SW480 (cell line): ENCODE data around the gene TDRD10.

Experiments
- DNase-seq: peaks from one replicate; pipeline ENCODE4 v3.0.0-alpha.2; 2016; ENCODE audit warnings: low spot score

Gene TDRD10, protein sequence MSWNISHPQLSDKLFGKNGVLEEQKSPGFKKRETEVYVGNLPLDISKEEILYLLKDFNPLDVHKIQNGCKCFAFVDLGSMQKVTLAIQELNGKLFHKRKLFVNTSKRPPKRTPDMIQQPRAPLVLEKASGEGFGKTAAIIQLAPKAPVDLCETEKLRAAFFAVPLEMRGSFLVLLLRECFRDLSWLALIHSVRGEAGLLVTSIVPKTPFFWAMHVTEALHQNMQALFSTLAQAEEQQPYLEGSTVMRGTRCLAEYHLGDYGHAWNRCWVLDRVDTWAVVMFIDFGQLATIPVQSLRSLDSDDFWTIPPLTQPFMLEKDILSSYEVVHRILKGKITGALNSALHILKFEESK

DNA sequence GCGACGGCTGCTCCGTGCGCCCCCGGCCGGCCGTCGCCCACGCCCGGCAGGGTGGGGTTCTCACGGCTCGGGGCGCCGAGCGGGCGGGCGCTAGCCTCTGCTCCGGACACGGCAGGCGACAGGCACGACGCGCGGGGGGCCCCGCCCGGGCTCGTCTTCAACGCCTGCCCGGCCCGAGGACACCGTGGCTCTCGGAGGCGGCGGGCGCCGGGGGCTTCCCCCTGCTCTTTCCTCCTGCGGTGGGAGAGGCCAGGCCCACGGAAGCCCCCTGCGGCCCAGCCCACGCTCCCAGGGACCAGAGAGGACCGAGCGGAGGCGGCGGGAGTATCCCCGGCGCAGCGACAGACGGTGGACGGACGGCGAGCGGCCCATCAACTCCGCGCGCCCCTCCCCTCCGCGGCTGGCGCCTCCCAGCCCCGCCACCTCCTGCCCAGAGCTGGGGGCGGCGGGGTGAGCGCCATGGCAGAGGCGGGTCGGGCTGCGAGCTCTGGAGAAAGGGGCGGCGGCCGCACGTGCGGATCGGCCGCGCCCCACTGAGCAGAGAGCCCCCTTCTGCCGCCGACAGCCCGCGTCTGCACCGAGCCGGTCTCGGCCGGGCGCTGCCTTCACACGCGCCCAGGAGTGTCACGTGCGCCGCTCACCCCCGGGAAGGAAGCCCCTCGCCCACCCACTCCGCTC lies at the start of gene TDRD10, which contains the start of gene SHE:
TSS of gene TDRD10 (plus strand) at position 154 of the 678 bp plus-strand sequence. CDS start 4,685 bp downstream, outside the sequence.
TSS of gene SHE (minus strand) at position 347 of the 678 bp plus-strand sequence. CDS start 386 bp downstream, outside the sequence.
- DNase-seq, result no peak

DNA sequence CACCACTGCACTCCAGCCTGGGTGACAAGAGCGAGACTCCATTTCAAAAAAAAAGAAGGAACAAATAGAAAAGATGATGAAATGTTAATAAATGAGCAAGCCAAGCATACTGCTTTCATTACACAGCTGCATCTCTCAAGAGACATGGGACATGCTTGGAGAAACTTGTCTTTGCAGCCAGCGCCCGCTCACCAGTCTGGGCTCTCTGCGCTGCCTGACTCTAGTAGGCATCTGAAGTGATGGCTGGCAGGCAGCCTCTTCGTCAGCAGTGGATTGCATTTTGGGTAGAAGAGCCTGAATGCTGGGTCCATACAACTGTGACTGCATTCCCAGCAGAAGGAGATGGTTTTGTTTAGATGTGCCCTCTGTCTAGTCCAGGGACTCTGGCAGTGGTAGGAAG lies 48.9 kb upstream of the TDRD10 start:
- no peak for DNase-seq

DNA sequence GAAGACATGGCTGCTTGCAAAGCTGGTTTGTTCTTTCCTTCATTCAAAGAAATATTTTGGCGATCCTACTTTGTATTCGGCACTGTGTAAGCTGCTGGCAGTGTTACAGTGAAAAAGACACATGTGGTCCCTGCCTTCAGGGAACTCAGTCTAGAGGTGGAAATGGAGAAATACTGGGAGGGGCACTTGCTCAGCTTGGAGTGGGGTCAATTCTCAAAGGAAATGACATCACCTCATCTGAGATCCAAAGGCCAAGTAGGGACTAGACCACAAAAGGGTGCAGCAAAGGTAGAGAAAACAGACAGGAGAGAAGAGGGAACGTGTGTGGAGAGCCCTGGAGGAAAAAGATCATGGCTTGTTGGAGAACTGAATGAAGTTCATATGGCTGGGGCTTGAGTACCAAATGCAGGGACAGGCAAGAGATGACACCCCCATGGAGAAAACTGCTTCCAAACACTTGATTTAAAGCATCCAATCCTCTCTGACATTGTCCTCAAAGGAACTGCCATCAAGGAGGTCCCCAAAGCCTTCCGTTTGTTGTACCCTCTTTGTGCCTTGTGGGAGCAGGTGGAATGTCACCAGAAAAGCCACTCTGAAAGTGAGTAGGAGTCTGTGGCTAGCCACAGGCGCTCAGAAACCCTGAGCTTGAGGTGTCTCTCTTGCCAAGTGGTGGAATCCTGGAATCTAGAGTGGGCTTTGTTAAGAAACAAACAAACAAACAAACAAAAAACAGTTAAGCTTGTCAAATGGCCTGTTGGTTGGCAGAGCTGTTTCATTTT lies 48.3 kb upstream of the TDRD10 start:
- DNase-seq, result peak; percentile 14

DNA sequence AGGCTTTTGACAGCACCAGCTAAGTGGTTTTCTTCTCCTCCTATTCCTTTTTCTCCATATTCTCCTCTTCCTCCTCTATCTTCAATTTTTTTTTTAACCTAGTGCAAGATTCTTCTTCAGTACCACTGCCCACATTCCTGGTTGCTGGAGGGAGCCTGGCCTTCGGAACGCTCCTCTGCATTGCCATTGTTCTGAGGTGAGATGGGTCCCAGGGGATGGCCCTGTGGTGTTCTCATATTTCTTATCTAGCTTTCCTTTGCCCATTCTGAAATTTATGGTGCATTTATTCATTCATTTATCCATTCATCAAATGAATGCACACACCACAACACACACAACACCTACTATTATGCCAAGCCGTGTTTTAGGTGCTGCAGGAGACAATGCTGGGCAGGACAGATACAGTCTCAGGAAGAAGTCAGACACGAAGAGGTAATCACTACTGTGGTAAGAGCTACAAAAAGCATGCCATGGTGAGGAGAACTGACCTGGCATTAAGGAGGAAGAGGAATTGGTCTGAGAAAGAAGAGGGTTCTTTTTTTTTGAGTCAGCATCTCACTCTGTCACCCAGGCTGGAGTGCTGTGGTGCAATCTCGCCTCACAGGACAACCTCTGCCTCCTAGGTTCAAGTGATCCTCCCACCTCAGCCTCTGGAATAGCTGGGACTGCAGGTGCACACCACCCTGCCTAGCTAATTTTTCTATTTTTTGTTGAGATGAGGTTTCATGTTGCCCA lies 47.5 kb upstream of the TDRD10 start:
- no peak for DNase-seq

DNA sequence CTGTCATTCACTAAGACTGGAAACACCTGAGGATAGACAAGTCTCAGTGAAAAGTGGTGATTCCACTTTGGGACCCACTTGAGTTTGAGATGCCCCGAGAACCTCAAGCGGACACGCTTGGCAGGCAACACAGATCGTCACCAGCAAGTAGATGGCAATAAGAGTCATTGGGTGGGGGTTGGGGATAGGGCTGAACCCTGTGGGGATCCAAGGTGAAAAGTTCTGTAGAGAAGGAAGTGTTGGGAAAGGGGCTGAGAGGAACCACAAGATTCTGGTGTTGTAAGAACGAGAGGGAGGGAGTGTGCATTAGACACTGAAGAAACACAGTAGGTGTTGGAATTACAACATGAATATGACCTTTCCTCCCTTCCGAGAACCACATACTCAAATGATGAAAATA lies 45.4 kb upstream of the TDRD10 start:
- no peak for DNase-seq

DNA sequence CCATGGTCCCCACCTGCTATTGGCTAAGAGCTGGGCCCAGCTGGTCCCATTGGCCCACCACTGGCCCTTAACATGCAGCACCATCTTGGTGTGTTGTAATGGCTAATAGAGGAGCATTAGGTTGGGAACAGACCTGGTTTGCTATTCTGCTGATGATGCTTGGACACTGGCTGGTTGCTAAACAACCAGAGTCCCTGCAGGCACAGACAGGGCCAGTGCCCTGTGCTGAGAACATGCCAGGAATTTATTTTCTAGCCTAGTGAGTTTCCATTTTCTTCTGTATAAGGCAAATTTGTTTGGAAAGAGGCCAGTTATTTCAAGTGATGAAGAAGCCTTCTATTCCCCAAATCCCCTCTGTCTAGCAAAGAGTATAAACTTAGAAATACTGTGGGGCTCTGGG lies 42.9 kb upstream of the TDRD10 start:
- DNase-seq, result no peak

DNA sequence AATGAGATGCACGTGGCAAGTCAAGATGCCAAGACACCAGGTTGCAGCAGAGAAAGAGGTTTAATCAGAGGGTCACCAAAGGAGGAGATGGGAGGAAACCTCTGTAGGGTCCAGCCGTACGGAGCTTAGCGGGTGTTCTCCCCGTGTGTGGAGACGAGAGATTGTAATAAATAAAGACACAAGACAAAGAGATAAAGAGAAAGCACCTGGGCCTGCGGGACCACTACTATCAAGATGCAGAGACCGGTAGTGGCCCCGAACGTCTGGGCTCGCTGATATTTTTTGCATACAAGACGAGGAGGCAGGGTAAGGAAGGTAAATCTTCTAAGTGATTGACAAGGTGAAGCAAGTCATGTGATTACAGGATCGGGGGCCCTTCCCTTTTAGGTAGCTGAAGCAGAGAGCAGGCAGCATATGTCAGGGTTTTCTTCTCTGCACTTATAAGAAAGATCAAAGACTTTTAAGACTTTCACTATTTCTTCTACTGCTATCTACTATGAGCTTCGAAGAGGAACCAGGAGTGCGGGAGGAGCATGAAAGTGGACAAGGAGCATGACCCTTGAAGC lies 41.2 kb upstream of the TDRD10 start:
- no peak for DNase-seq

DNA sequence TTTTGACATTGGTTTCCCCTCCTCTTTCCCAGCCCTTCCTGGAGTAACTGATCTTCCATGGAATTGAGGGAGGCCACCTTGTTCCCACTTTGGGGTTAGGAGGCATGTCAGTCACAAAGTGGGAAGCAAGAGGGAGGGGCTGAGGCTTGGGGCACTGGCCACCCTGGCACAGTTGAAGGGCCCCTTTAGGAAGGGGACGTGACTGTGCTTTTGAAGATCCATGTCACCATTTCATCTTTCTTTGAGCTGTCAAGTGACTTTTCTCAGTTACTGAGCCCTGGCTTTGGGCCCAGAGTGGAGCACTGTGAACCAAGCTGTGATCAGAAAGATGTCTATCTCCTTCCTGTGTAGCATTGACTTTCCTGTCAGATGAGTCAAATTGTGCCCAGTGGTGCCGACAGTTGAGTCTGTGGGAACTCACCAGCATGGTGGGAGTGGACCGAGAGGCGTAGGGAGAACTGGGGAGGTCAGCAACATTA lies 38.5 kb upstream of the TDRD10 start:
- no peak for DNase-seq

DNA sequence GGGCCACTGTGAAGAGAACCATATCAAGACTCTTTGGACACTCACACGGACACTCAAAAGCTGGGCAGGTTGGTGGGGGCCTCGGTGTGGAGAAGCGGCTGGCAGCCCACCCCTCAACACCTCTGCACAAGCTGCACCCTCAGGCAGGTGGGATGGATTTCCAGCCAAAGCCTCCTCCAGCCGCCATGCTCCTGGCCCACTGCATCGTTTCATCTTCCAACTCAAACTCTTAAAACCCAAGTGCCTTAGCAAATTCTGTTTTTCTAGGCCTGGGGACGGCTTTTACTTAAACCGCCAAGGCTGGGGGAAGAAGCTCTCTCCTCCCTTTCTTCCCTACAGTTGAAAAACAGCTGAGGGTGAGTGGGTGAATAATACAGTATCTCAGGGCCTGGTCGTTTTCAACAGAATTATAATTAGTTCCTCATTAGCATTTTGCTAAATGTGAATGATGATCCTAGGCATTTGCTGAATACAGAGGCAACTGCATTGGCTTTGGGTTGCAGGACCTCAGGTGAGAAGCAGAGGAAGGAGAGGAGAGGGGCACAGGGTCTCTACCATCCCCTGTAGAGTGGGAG lies 36.3 kb upstream of the TDRD10 start:
- DNase-seq, result no peak

DNA sequence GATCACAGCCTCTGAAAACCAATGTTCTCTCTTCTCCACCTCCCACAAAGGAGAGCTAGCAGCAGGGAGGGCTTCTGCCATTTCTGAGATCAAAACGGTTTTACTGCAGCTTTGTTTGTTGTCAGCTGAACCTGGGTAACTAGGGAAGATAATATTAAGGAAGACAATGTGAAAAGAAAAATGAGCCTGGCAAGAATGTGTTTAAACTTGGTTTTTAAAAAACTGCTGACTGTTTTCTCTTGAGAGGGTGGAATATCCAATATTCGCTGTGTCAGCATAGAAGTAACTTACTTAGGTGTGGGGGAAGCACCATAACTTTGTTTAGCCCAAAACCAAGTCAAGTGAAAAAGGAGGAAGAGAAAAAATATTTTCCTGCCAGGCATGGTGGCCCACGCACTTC lies 35.8 kb upstream of the TDRD10 start:
- no peak for DNase-seq

DNA sequence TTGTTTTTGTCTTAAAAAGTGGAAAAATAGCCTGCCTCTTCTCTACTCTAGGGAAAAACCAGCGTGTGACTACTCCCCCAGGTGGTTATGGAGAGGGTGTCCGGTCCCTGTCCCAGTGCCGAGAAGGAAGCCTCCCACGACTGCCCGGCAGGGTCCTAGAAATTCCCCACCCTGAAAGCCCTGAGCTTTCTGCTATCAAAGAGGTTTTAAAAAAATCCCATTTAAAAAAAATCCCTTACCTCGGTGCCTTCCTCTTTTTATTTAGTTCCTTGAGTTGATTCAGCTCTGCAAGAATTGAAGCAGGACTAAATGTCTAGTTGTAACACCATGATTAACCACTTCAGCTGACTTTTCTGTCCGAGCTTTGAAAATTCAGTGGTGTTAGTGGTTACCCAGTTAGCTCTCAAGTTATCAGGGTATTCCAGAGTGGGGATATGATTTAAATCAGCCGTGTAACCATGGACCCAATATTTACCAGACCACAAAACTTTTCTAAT lies 35.0 kb upstream of the TDRD10 start:
- DNase-seq, result no peak

DNA sequence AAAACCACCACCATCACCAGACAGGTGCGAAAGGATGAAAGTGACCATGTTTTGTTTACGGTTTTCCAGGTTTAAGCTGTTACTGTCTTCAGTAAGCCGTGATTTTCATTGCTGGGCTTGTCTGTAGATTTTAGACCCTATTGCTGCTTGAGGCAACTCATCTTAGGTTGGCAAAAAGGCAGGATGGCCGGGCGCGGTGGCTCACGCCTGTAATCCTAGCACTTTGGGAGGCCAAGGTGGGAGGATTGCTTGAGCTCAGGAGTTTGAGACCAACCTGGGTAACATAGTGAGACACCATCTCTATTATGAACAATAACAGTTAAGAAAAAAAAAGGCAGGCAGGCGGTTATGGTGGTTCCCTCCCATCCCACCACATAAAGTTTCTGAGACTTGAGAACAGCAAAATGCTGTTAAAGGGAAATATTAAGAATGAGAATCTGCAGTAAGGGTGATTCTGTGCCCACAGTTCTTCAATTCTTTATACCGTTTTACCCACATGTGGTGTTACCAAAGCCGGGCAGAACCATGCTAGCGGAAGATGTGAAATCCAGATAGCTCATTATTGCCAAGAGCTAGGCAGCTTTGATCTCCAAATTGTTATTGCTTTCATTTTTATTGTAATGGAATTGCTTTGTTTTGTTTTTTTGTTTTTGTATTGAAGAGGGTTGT lies 34.5 kb upstream of the TDRD10 start:
- no peak for DNase-seq

DNA sequence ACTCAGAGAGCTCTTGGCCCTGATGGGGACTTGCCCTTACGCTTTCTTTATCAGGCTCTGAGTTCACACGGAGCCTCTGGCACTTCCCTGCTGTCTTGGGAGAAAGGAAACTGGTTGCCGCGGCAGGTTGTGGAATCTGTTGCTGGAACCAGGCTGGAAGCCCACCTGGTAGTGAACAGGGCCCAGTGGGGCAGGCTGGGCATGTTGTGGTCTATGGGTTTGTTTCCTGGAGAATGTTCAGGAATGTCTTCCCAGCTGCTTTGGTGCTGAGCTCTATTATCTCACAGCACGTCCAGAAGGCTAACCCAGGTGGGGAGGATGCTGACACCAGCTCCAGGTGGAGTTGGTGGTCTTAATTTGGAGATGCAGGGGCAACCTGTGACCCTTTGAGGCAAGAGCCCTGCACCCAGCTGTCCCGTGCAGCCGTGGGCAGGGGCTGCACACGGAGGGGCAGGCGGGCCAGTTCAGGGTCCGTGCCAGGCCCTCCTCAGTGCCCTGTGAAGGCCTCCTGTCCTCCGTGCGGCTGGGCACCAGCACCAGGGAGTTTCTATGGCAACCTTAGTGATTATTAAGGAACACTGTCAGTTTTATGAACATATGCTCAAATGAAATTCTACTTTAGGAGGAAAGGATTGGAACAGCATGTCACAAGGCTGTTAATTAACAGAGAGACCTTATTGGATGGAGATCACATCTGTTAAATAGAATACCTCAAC lies 33.3 kb upstream of the TDRD10 start:
- no peak for DNase-seq

DNA sequence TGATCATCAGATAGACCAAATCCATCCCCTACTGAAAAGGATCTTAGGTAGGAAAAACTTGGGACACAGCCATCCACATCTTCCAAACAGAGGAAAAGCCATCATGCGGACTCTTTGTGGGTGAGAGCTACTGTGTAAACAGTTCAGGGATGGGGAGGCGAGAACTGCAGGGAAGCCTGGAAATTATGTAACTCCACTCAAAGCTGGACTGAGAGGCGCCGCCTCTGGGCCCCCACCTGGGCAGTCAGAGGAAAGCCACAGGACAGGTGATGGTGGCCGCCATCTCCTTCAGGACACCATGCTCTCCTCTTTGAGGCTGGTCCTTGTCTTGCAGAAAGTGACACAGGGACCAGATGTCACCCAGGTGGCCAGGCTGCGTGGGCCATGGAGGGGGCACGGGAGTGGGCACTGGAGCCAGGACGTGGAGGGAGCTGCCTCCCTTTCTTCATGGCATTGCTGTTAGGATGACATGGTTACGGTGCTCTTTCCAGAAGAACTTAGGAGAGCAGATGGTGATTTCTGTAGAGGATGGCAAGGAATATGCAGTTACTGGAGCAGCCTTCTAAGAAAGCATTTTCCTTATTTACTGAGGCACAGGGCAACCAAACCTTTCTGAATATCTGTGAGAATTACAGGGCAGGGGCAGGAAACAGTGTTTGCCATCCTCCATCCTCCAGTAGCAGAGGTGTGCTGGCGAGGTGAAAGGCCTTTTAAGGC lies 32.0 kb upstream of the TDRD10 start:
- no peak for DNase-seq

DNA sequence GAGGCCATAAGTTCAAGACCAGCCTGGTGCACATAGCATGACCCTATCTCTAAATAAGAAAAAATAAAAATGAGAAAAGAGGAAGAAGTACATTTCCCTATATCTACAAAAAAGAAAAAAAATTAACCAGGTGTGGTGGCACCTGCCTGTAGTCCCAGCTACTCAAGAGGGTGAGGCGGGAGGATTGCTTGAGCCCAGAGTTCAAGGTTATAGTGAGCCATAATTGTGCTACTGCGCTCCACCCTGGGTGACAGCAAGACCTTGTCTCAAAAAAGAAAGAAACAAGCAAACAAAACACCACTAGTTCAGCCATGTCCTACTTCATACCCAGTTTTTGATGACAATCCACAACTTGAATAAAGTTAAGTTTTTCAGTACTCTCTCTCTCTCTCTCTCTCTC lies 30.7 kb upstream of the TDRD10 start:
- no peak for DNase-seq

DNA sequence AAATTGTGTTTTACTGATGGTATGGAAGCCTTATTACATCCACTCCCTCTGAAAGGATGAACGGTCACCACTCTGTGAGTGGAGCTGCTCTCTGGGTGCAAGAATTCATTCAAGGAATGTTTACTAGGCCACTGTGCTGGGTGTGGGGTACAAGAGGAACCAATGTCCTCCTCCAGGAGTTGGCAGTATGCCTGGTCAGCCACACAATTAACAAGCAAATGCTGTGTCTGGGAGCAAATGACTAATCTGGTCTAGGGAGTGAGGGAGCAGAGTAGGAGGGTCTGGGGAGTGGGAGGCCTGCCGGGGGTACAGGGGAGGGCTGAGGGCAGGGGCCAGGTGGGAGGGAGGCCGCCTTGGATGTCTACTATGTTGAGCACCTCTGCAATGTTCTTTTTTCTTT lies 27.2 kb upstream of the TDRD10 start:
- no peak for DNase-seq

DNA sequence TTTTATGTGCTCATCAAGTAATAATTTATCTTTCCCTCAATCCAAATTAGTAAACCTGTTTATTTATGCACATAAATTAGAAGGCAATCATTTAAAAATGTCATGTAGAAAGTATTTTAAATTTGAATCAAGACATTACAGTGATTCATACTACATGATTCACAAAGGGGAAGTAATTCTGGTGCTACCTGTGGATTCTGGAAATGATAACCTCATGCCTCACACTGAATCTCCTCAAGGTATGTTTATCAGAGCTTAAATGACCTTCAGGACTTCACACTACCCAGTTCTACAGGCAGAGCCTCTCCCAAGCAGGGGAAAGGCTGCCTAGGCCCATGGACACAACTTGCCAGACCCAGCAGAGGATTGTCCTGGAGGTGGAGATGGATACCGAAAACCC lies 25.2 kb upstream of the TDRD10 start:
- DNase-seq, result no peak

DNA sequence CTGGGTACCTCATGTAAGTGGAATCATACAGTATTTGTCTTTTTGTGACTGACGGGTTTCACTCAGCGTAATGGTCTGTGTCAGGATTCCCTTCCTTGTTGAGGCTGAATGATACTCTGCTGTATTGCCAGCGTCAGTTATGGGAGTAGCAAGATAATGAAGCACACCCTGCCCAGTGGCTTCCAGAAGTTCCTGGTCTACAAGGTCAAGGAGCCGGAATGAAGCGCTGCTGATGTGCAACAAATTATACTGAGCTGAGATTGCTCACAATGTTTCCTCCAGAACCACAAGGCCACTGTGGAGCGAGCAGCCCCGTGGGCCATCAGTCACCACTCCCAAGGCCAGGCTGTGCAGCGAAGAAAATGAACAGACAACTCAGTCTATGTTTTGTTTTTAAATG lies 24.0 kb upstream of the TDRD10 start:
- no peak for DNase-seq

DNA sequence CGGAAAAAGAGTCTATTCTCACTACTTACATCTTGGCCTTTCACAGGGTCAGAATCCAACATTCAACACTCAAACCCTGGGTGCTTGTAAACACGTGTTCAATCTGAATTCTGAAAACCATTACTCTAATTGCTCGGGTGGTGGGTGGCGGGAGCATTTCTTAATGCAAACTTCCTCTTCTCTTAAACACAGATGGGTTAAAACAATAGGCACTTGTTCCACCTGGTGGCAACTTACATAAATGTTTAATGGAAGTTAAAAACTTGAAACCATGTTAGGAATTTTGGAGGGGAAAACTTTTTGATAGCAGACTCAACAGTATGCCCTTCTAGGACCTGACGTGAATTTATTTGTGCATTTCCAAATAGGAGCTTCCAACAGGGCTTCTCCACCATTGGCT lies 23.4 kb upstream of the TDRD10 start:
- peak; percentile 33 for DNase-seq
